Measurements from ENCODE around the gene SPDEF.
A peak's percentile ranks its signal among the peaks of the same experiment; 100 is the strongest.

Gene SPDEF

GRCh38 chr6:34543421-34543820 is 12.7 kb downstream of the SPDEF start:
- peak; percentile 60 for DNase-seq

DNA sequence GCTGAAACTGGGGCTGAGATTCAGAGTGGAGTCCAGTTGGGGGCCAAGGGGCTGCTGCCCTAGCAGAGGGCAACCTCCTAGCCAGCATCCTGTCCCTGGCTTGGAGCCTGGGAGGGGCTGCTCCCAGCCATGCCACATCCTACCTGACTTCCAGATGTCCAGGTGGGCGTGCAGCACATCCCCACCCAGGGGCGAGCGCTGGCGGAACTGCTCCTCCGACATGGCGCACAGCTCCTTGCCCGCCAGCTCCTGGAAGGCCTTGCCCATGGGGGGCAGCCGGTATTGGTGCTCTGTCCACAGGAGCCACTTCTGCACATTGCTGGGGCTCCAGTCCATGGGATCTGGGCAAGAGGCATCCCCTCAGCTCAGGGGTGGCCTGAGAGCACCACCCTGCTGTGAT is 15.3 kb downstream of the SPDEF start:
- DNase-seq: no peak

GRCh38 chr6:34540222-34540621 is 15.9 kb downstream of the SPDEF start:
- no peak for DNase-seq

DNA sequence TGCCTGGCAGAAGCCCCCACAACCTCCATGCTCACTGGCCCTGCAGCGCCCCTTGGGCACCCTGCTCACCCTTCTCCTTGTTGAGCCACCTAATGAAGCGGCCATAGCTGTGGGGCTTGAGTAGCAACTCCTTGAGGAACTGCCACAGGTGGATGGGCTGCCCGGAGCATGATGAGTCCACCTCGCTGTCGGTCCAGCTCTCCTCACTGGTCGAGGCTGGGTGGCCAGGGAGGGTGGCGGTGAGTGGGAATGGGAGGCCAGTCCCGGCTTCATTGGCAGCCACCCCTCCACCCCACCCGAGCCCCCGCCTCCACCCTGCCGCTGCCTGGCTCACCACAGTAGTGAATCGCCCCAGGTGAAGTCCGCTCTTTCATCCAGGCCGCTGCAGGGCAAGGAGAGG is 16.9 kb downstream of the SPDEF start:
- no peak for DNase-seq

DNA sequence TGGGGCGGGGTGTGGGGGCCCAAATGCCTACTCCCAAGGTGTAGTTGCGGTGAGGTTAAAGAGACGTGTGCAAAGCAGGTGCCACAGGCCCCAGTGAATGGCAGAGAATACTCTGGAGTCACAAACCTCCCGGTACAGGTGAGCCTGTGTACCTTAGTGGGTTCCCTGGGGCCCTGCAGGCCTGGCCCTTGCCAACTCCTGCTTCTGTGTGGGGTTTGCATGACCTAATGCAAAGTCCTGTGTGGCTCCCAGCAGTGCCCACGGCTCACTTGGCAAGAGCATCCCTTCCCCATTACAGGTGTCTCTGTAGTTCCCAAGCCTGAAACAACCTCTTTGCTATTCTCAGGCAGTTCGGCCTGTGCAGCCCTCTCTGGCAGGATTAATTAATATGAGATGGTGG is 17.5 kb downstream of the SPDEF start:
- DNase-seq: no peak

GRCh38 chr6:34537922-34538550 is 18.1 kb downstream of the SPDEF start:
- no peak for DNase-seq

DNA sequence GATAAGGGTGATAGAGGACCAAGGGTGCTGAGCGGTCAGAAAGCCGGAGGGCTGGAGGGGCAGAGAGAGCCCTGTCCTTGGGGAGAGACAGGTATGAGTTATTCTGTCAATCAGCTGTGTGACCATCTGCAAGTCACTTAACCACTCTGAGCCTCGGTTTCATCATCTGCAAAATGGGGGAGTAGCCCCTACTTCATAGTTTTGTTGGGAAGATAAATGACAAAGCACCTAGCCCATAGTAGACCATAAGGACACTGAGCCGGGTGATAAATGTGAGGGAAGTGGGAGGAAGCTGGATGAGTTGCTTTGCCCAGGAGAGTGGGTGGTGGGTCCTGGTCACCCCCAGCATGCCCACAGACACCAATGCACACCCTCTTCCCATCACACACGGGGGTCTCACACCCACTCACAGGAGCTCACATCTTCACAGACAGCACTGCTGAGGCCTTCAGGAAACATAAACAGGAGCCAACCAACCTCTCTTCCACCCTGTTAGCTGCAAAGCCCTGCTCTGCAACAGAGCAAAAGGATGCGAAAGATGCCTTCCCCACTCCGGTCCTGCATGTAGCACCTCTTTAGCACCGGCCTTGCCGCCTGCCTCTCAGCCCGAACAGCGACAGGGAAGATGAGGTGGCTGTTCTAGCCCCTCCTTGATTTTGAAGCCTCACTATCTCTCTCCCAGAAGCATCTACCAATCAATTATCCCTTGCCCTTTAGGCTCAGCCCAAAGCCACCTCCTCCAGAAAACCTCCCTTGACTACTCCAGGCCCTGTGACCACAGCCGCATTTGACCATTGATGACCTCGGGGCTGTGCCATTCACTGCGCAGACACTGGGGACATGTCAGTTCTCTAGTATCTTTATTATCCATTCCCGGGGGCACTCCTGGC is 18.9 kb downstream of the SPDEF start:
- DNase-seq: no peak

- no peak for DNase-seq
These were observed 19.7 kb downstream of the SPDEF start for GRCh38 chr6:34536251-34536958.

DNA sequence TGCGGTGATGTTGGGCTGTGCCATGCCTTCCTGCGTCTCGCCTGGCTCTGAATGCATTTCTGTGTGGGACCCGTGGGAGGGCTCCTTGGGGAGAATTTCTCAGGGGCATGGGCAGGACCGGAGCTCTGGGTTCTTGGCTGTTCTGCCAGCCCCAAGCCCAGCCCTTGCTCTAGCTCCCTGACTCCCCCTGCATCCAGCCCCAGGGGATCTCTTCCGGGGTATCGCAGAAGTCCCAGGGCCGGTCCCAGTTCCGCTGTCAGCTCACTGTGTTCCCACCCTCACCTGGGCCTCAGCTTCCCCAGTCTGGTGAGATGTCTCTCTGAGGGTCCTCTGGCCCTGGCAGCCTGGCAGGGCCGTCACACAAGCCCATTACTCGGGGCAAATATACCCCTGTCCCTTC is 20.5 kb downstream of the SPDEF start:
- DNase-seq: no peak

DNA sequence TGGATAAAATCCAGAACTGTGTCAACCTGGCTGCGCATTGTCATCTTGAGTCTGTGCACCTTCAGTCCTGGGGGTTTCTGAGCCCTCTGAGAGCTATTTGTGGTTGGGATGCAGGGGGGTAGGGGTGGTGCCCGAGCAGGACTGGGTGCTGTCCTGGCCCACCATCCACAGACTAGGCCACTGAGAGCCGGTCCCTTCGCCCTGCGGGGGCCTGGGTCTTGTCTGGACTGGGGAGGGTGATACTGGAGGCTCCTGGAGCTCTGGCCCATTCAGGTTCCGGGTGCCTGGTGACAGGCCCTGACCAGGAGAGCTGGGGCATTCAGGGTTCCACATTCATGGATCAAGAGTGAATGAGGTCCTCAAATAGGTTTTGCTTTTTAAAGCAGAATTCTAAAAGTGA is 20.9 kb downstream of the SPDEF start:
- no peak for DNase-seq

GRCh38 chr6:34534656-34535055 is 21.5 kb downstream of the SPDEF start:
- DNase-seq: no peak

GRCh38 chr6:34534146-34534545 is 22.0 kb downstream of the SPDEF start:
- DNase-seq: no peak

DNA sequence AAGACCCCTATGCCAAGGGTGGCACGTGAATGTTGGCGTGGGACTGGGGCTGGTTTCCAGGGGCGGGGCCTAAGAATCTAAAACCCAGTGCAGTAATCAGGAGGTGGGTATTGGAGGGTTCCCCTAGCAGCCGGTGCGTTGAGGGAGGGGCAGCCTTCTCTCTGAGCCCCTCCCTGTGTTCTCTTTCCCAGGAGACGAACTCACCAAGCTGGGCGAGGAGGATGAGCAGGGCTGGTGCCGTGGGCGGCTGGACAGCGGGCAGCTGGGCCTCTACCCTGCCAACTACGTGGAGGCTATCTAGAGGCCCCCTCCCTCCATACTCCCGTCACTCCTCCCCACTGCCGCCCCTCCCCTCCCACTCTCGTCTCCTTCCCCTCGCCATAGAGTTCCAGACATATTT is 23.9 kb downstream of the SPDEF start:
- DNase-seq: no peak

DNA sequence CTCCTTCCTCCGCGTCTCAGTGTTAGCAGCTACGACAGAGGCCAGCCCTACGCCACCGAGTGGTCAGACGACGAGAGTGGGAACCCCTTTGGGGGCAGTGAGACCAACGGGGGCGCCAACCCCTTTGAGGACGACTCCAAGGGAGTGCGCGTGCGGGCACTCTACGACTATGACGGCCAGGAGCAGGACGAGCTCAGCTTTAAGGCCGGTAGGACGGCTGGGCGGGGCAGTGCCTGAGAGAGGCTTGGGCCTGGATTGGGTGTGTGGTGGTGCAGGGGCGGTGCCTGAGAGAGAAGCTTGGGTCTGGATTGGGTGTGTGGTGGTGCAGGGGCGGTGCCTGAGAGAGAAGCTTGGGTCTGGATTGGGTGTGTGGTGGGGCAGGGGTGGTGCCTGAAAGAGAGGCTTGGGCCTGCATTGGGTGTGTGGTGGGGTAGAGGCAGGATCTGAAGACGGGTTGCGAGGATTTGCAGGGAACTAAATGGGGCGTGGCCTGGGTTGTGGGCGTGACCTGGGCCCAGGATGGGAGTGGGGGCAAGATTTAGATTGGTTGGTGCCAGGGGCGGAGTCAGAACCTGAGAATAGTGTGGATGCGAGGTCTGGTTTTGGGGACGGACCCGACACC is 24.4 kb downstream of the SPDEF start:
- DNase-seq: no peak

DNA sequence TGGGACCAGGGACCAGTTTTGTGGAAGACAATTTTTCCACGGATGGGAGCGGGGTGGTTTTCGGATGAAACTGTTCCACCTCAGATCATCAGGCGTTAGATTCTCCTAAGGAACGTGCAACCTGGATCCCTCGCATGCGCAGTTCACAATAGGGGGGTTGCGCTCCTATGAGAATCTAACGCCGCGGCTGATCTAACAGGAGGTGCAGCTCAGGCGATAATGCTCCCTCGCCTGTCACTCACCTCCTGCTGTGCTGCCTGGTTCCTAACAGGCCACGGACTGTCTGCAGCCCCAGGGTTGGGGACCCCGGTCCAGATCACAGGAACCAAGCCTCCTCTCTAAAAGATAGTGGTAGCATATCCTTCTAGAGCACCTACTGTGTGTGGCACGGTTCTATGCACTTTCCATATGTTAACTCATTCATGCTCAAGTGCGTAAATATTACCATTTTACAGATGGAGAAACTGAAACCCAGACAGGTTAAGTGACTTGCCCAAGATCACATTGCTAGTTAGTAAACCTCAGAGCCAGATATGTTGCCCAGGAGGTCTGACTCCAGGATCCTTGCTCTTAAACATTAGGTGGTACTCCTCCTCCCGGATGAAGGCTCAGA is 25.3 kb downstream of the SPDEF start:
- DNase-seq: no peak

GRCh38 chr6:34529665-34530327 is 26.3 kb downstream of the SPDEF start:
- DNase-seq: no peak

DNA sequence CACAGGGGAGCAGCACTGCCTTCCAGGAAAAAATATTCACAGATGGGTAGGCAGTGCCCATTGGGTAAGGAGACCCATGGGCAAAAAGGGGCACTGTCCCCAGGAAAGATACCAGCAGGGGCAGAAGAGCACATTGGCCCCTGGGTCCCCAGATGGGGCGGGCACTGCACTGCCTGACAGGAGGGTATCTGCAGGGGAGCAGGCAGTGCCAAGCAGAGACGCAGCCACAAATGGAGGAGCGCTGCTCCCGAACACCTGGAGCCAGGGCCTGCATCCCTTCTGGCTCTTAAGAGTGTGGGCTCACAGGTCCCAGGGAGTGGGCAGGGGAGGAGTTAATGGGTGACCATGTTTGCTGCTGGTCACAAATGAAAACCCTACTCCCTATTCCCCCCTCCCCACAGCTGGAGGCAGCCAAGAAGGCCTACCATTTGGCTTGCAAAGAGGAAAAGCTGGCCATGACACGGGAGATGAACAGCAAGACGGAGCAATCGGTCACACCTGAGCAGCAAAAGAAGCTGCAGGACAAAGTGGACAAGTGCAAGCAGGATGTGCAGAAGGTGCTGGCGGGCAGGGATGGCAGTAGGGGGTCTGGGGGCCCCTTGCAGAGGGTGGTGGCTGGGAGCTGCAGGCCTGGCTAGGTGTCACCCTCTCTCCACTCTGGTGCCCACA is 27.0 kb downstream of the SPDEF start:
- no peak for DNase-seq

GRCh38 chr6:34527751-34528670 is 28.1 kb downstream of the SPDEF start:
- DNase-seq: no peak

GRCh38 chr6:34526992-34527728 is 29.0 kb downstream of the SPDEF start:
- DNase-seq: peak; percentile 73

Measured in NCI-H226 (cell line).